GM18951 (cell line): ENCODE results near the gene NOL12.
"Not testable (repeated sequence)": the region's sequence is repeated elsewhere in the genome, so short reads cannot be mapped to it uniquely, and the experiment has no call there.

Experiments used
- POLR2A ChIP-seq: IDR thresholded peaks from 4 replicates; pipeline ENCODE4 v1.6.1; 2011; ENCODE audit warnings: mild to moderate bottlenecking; ENCODE audit not compliant: insufficient read length, insufficient read depth; ENCODE audit errors: extremely low read depth
- in situ Hi-C: fragments of 300-500 bp; cut with MboI; formaldehyde crosslinking; loops from one replicate; pipeline ENCODE4 v1.12.0; 2022; ENCODE audit warnings: low sequenced_read_pairs, mixed read lengths, inconsistent platforms; ENCODE audit not compliant: unreplicated experiment

The NOL12 gene

DNA sequence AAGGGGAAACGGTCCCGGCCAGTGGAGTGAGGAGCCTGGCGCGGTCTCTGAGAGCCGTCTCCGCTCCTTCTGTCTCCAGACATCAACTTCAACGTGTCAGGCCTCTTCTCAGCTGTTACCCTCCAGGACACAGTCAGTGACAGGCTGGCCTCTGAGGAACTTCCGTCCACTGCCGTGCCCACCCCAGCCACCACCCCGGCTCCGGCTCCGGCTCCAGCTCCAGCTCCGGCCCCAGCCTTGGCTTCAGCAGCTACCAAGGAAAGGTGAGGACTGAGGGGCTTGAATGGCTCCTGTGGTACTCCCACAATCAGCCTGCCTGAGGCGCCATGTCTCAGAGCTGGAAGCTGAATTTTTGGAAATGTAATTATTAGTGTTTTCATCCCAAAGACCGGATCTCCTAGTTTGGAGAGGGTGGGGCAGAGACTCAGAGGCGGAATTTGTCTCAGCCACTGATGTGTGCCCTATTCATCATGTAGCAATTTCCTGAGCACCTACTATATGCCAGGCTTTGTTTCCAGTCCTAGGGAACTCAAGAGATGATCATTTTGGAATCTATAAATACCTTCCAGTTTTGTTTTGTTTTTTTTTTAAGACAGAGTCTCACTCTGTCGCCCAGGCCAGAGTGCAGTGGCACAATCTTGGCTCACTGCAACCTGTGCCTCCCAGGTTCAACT, 35.5 kb upstream of the NOL12 start:
- in situ Hi-C loops, result no loop called here
- TF ChIP-seq POLR2A, result no peak

GRCh38 chr22:37654563-37655251, 31.4 kb upstream of the NOL12 start:
- in situ Hi-C loops, result no loop called here
- no peak for TF ChIP-seq POLR2A

GRCh38 chr22:37655252-37655563, 30.9 kb upstream of the NOL12 start:
- in situ Hi-C loops, result no loop called here

GRCh38 chr22:37656583-37656982, 29.6 kb upstream of the NOL12 start:
- in situ Hi-C loops, result not testable (repeated sequence)

More at GRCh38 chr22:37655252-37655563, 30.9 kb upstream of the NOL12 start:
- TF ChIP-seq POLR2A, result no peak

DNA sequence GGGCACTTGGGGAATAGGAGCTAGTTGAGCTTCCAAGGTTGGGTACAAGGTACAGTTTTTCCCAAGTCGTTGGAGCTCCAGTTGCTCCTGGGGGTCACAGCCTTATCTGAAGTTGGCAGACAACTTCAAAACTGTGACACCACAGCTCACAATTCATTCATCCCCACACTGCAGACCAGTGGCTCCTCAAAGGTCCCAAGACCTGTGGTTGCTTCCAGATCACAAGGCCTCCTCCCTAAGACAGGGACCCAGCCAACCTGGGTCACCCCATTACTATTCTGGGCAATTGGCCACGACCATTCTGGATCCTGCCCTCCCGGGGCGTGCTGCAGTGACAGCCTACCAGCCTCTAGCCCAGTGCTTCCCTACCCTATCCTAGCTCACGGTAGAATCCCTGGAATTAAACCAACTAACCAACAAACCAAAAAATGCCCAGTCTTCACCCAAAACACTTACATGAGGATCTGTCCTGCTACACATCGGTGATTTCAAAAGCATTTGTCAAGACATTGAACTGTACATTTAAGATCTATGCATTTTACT, 28.5 kb upstream of the NOL12 start:
- in situ Hi-C loops, result no loop called here
- no peak for TF ChIP-seq POLR2A

DNA sequence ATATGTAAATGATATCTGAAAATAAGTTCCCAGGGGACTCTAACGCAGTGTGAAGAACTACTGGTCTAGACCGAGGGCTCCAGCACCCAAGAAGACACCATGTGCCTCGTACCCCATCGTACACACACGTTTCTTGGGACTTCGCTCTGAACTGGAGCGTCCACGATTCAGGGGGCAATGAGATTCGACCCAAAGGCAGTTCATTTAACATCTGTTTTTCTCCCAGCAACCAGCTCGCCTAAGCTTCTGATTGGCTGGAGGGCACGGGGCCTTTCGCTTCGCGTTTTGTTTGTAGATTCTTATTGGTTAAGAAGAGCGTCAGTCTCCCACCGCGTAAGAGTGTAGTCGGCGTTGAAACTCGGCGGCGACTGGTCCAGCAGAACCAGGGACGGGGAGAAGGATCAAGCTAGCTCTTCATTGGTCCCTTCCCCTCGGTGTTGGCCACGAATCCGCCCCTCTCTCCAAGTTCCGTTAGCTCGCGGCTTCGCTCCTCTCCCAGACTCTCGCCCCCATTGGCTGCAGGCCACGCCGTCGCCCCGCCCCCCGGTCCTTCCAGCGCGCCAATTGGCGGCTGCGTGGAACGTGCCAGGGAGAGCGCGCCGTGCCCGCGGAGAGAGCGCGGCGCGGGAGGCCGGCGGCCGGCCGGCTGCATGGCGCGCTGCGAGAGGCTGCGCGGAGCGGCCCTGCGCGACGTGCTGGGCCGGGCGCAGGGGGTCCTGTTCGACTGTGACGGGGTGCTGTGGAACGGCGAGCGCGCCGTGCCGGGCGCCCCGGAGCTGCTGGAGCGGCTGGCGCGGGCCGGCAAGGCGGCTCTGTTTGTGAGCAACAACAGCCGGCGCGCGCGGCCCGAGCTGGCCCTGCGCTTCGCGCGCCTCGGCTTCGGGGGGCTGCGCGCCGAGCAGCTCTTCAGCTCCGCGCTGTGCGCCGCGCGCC, 27.7 kb upstream of the NOL12 start, which contains the start of gene PDXP:
TSS of gene PDXP (plus strand) at position 591 of the 933 bp plus-strand sequence. CDS start at position 651, 60 bp downstream.
- in situ Hi-C loops, result no loop called here
- peak; percentile 92 for TF ChIP-seq POLR2A

DNA sequence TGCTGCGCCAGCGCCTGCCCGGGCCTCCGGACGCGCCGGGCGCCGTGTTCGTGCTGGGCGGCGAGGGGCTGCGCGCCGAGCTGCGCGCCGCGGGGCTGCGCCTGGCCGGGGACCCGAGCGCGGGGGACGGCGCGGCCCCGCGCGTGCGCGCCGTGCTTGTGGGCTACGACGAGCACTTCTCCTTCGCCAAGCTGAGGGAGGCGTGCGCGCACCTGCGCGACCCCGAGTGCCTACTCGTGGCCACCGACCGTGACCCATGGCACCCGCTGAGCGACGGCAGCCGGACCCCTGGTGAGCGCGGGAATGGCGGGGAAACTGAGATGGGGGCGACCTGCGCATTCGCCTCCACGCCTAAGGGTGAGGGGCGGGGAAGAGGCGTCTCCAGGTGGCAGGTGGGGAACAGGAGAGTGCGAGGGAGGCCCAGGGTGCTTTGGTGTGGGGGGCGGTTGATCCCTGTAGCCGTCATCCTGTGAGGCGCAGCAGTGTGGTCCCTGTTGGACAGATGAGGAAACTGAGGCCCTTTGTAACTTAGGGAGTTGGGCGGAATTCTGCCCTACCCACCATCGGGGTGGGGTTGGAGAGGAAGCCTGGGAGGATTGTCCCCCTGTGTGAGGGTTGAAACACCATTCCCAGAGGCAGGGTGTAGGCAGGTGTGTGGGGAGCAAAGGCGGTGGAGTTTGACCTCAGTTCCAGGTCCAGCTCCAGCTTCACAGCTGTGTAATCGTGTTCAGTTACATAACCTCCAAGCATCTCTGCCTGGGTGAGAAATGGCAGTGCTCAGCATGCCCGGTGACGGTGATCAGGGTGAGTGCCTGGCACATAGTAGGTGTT, 26.9 kb upstream of the NOL12 start:
- in situ Hi-C loops, result no loop called here
- TF ChIP-seq POLR2A, result no peak

GRCh38 chr22:37659897-37660708, 26.0 kb upstream of the NOL12 start:
- in situ Hi-C loops, result no loop called here
- no peak for TF ChIP-seq POLR2A

- no peak for TF ChIP-seq POLR2A
- in situ Hi-C loops, result no loop called here
Measured at GRCh38 chr22:37660709-37661045, 25.5 kb upstream of the NOL12 start.

GRCh38 chr22:37661160-37661924, 24.8 kb upstream of the NOL12 start:
- in situ Hi-C loops, result no loop called here
- TF ChIP-seq POLR2A, result no peak

DNA sequence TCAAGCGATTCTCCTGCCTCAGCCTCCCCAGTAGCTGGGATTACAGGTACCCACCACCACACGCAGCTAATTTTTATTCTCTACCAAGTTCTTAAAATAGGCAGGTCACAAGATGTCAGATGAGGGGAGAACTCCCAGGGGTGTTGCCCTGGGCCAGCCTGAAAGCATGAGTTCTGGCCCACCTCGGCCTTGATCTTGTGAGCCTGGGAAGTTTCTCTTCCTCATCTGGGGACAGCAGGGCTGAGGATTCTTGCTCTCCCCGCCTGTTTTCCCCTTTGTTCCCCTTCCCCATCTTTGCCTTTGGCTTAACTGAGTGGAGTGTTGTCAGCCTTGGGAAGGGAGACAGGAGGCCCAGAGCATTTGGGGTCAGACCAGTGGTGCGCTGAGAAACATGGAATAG, 24.1 kb upstream of the NOL12 start:
- no peak for TF ChIP-seq POLR2A
- in situ Hi-C loops, result no loop called here
